ENCODE measurements around the gene ASCL5. TPM values are rescaled to one million over a fixed set of nuclear protein-coding genes. Genes with fewer than 3 reads are reported as not detected.

ASCL5 gene
- total RNA-seq, 1 experiment from 2014 or later = 0.15 TPM

DNA sequence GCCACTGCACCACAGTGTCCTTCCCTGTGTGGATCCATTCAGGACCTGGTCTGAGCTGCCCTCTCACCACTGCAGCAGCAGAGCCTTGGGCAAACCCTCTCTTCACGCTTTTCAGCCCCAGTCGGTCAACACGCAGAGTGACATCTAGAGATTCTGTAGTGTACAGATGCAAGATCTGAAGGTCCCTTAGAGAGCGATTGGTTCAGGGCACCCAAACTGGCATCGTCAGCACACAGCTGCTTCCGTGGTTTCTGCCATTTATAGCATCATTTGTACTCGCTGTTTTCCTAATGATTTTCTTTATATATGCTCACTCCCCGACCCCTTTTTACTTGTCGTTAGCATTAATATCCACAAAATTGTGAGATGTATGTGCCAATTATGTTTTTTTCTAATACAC, 1.5 kb upstream of the ASCL5 start:
- H3K36me3 Mint-ChIP-seq (ENCODE audit: insufficient read depth in 1 of 3, low read depth in 3 of 3) = peaks cover 0 to 7% (median 3%) of the 10 kb centered on the region in 3 experiments; a peak in 5 of 7 replicates
- WGBS (ENCODE audit: extremely low coverage, insufficient read length, low lambda C conversion rate) = no CpG with 5 or more reads among the region's 9 CpGs

More for the DNA sequence above, 1.5 kb upstream of the ASCL5 start:
- Histone ChIP-seq H2BK15ac (ENCODE audit: low read depth, low read length) (no peak overlapping the region), H2AK5ac (ENCODE audit: insufficient read length, low read length) (no peak overlapping the region), H3K23me2 (ENCODE audit: insufficient read length, low read depth, low read length, poor library complexity, severe bottlenecking) (no peaks in the 10 kb centered on the region), H3K14ac (ENCODE audit: insufficient read depth, low read length) (no peak overlapping the region), H3K79me2 (ENCODE audit: insufficient read depth, low read length) (no peaks in the 10 kb centered on the region), H3K4me1 (ENCODE audit: insufficient read depth, low read length) (no peaks in the 10 kb centered on the region), H3K23ac (ENCODE audit: insufficient read length, low read depth, low read length) (no peak overlapping the region), H3K9ac (ENCODE audit: extremely low read depth, insufficient read length, low read length) (no peak overlapping the region), H4K20me1 (ENCODE audit: control insufficient read depth, insufficient read depth, insufficient read length) (peaks cover 2% of the 10 kb centered on the region), H3K27ac (ENCODE audit: insufficient read length, low read depth, low read length) (no peak overlapping the region), H3K4ac (ENCODE audit: low read depth, low read length) (no peak overlapping the region), H3K56ac (ENCODE audit: insufficient read length, low read depth, low read length) (no peak overlapping the region), H2BK12ac (ENCODE audit: insufficient read length, low read depth, low read length) (no peak overlapping the region), H2BK5ac (ENCODE audit: insufficient read length, low read length) (no peak overlapping the region), H4K5ac (ENCODE audit: insufficient read length, low read depth, low read length) (no peak overlapping the region), H4K8ac (replicated peaks; ENCODE audit: insufficient read length, low read depth, low read length) (no peak overlapping the region), H3K79me1 (ENCODE audit: insufficient read depth, low read depth, low read length, poor library complexity, severe bottlenecking) (no peaks in the 10 kb centered on the region), H3T11ph (ENCODE audit: low read length) (no peak overlapping the region), H3K9me3 (ENCODE audit: control insufficient read depth, low read depth, low read length) (no peaks in the 10 kb centered on the region), H3K27me3 (ENCODE audit: insufficient read depth, low read length) (no peaks in the 10 kb centered on the region), H3K4me2 (ENCODE audit: insufficient read depth, insufficient read length, low read length) (no peak overlapping the region), H4K91ac (ENCODE audit: insufficient read length, low read depth, low read length) (no peak overlapping the region), H2AFZ (ENCODE audit: low read length) (no peak overlapping the region), H2BK20ac (ENCODE audit: low read depth, low read length, poor library complexity, severe bottlenecking) (no peak overlapping the region), H2BK120ac (ENCODE audit: low read depth, low read length, poor library complexity, severe bottlenecking) (no peak overlapping the region), H3K18ac (ENCODE audit: insufficient read length, low read depth, low read length) (no peak overlapping the region)
- peaks cover 14% of the 10 kb centered on the region for H3K27me3 Mint-ChIP-seq (ENCODE audit: low read depth)
- no peak overlapping the region for H3K4me3 Mint-ChIP-seq
- peaks cover 11 to 14% of the 10 kb centered on the region in 2 experiments for H3K4me1 Mint-ChIP-seq
- H3K9me3 Mint-ChIP-seq = no peaks in the 10 kb centered on the region; a peak in 1 of 5 replicates
- H3K27ac Mint-ChIP-seq = no peak overlapping the region; a peak in 1 of 7 replicates
- no peak for DNase-seq
- TF ChIP-seq, protein P1, sequence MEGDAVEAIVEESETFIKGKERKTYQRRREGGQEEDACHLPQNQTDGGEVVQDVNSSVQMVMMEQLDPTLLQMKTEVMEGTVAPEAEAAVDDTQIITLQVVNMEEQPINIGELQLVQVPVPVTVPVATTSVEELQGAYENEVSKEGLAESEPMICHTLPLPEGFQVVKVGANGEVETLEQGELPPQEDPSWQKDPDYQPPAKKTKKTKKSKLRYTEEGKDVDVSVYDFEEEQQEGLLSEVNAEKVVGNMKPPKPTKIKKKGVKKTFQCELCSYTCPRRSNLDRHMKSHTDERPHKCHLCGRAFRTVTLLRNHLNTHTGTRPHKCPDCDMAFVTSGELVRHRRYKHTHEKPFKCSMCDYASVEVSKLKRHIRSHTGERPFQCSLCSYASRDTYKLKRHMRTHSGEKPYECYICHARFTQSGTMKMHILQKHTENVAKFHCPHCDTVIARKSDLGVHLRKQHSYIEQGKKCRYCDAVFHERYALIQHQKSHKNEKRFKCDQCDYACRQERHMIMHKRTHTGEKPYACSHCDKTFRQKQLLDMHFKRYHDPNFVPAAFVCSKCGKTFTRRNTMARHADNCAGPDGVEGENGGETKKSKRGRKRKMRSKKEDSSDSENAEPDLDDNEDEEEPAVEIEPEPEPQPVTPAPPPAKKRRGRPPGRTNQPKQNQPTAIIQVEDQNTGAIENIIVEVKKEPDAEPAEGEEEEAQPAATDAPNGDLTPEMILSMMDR (conservative IDR thresholded peaks at IDR 0.05) = no peak
